ENCODE results near the gene CPHXL2. TPM values are rescaled to one million over a fixed set of nuclear protein-coding genes. Genes with fewer than 3 reads are reported as not detected.

The CPHXL2 gene
- total and polyA plus RNA-seq, 8 donors = 0.17 to 0.52 (median 0.52) TPM; not detected in 5

- Histone ChIP-seq H3K4me3 (no peak overlapping the region), H3K27ac (no peak overlapping the region), H3K27me3 (no peaks in the 10 kb centered on the region), H3K36me3 (peaks cover 0 to 99% of the 10 kb centered on the region in 2 donors), H3K9me3 (no peaks in the 10 kb centered on the region), H3K4me1 (peaks cover 0 to 16% of the 10 kb centered on the region in 2 donors)
- intact Hi-C loops (cut with DNase I) = no loop called here
- DNase-seq = no peak
- no peak for ATAC-seq
- TF ChIP-seq CTCF (IDR thresholded peaks at IDR 0.05) = no peak
Observed at GRCh38 chr16:75630052-75630451, 46.8 kb downstream of the CPHXL2 start.

GRCh38 chr16:75629132-75629531 is 47.7 kb downstream of the CPHXL2 start:
- peaks cover 0 to 16% of the 10 kb centered on the region in 2 donors for H3K4me1 ChIP-seq
- no peaks in the 10 kb centered on the region for H3K9me3 ChIP-seq
- peaks cover 0 to 90% of the 10 kb centered on the region in 2 donors for H3K36me3 ChIP-seq
- intact Hi-C loops (cut with DNase I) = no loop called here
- H3K27ac ChIP-seq = no peak overlapping the region
- DNase-seq (no peak), ATAC-seq (no peak)
- H3K27me3 ChIP-seq = no peaks in the 10 kb centered on the region
- no peak for TF ChIP-seq CTCF (IDR thresholded peaks at IDR 0.05)
- no peak overlapping the region for H3K4me3 ChIP-seq

- intact Hi-C loops (cut with DNase I) = no loop called here
- TF ChIP-seq CTCF (IDR thresholded peaks at IDR 0.05) = no peak
- ATAC-seq (no peak), DNase-seq (no peak)
- H3K9me3 ChIP-seq = no peaks in the 10 kb centered on the region
- H3K36me3 ChIP-seq = peaks cover 0 to 82% of the 10 kb centered on the region in 2 donors
- no peaks in the 10 kb centered on the region for H3K27me3 ChIP-seq
- peak overlapping the region in 1 of 2 donors; percentile 63 for H3K27ac ChIP-seq
- H3K4me1 ChIP-seq = peaks cover 0 to 16% of the 10 kb centered on the region in 2 donors
- no peak overlapping the region for H3K4me3 ChIP-seq
Observed at GRCh38 chr16:75628351-75628750, 48.5 kb downstream of the CPHXL2 start.

DNA sequence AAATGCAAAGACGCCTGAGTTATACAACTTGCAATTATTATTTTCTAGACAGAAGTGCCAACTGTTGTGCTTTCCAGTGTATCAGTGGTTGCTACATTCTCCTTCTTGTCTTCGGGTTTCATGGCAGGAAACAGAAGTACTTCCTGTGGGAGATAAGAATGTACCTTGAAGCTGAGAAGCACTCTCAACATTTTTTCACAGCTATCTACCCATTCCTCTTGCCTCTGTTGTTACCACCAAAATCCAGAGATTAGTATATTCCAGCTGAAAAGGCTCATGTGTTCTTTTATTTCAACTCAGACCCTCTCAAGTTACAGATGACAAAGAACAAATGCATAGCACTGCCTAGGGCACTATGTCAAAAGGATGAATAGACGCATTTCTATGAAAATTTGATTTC is 49.0 kb downstream of the CPHXL2 start:
- peak; percentile 19 for ATAC-seq
- no peak for DNase-seq
- Histone ChIP-seq H3K4me1 (peaks cover 0 to 16% of the 10 kb centered on the region in 2 donors), H3K36me3 (peaks cover 0 to 77% of the 10 kb centered on the region in 2 donors), H3K27me3 (no peaks in the 10 kb centered on the region), H3K27ac (peak overlapping the region in 1 of 2 donors; percentile 63), H3K4me3 (no peak overlapping the region), H3K9me3 (no peaks in the 10 kb centered on the region)
- no peak for TF ChIP-seq CTCF (IDR thresholded peaks at IDR 0.05)
- intact Hi-C loops (cut with DNase I) = no loop called here

DNA sequence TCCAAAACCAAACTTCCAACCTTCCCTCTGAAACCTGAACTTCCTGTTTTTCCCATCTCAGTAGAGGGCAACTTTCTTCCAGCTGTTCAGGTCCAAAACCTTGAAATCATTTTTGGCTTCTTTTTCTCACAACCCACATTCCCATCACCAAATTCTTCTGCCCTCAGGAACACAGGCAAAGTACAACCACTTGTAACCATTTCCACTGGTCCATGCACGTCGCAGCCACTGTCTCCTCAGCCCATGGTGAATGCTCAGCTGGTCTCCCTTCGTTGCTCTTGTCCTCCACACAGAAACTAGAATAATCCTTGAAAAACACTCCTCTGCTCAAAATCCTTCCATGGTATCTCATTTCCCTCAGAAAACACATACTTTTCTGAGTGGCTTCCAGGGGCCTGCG is 50.0 kb downstream of the CPHXL2 start:
- no peak for ATAC-seq
- Histone ChIP-seq H3K4me1 (peaks cover 7 to 24% of the 10 kb centered on the region in 2 donors), H3K4me3 (no peak overlapping the region), H3K27me3 (no peaks in the 10 kb centered on the region), H3K36me3 (peaks cover 0 to 67% of the 10 kb centered on the region in 2 donors), H3K9me3 (no peaks in the 10 kb centered on the region), H3K27ac (peak overlapping the region in 1 of 2 donors; percentile 63)
- no peak for DNase-seq
- no peak for TF ChIP-seq CTCF (IDR thresholded peaks at IDR 0.05)
- intact Hi-C loops (cut with DNase I) = no loop called here
